HL-60/S4 (cell line): ENCODE data around the gene ADAMTS17.

Experiments
- in situ Hi-C: fragments of 300-500 bp; cut with MboI; formaldehyde crosslinking; loops from 2 replicates; pipeline ENCODE4 v1.14.3; 2022; ENCODE audit warnings: low sequenced_read_pairs

Gene ADAMTS17, protein sequence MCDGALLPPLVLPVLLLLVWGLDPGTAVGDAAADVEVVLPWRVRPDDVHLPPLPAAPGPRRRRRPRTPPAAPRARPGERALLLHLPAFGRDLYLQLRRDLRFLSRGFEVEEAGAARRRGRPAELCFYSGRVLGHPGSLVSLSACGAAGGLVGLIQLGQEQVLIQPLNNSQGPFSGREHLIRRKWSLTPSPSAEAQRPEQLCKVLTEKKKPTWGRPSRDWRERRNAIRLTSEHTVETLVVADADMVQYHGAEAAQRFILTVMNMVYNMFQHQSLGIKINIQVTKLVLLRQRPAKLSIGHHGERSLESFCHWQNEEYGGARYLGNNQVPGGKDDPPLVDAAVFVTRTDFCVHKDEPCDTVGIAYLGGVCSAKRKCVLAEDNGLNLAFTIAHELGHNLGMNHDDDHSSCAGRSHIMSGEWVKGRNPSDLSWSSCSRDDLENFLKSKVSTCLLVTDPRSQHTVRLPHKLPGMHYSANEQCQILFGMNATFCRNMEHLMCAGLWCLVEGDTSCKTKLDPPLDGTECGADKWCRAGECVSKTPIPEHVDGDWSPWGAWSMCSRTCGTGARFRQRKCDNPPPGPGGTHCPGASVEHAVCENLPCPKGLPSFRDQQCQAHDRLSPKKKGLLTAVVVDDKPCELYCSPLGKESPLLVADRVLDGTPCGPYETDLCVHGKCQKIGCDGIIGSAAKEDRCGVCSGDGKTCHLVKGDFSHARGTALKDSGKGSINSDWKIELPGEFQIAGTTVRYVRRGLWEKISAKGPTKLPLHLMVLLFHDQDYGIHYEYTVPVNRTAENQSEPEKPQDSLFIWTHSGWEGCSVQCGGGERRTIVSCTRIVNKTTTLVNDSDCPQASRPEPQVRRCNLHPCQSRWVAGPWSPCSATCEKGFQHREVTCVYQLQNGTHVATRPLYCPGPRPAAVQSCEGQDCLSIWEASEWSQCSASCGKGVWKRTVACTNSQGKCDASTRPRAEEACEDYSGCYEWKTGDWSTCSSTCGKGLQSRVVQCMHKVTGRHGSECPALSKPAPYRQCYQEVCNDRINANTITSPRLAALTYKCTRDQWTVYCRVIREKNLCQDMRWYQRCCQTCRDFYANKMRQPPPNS

DNA sequence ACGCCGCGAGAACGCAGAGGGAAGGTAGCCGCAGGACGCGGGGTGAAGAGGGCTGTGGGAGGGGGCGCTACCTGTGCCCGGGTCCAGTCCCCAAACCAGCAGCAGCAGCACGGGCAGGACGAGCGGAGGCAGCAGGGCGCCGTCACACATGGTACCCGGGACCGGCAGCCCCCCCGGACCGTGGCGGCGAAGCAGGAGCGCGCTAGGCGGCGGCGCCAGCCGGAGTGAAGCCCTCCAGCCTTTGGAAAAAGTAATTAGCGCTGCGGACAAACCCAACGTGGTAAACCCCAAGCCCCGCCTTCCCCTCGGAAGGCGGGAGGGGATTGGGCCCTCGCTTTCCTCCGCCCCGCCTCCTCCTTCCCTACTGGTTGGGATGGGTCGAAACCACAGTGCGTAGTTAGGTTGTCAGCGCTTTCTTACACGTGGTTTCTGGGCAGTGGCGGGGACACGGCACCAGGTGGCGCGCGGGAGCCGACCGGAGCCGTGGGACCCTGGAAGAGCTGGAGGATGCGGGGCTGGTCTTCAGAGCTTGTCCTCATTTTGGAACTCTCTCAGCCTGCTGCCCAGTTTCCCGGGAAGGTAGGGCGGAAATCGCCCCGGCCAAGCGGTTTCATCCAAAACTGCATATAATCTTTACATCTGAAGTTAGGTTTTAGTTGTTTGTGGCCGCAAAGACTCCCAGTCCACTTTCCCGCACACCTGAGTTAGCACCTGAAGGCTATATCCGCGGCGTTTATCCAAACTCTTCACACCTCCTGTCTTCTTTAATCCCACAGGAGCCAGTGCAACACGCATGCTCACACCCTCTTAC, at the start of gene ADAMTS17:
ADAMTS17 (minus strand) TSS at position 226 of the 811 bp plus-strand sequence; CDS start at position 150, 76 bp downstream.
- in situ Hi-C loops = loop anchor here (25.0 kb wide), 2 partner anchors 920 to 1080 kb away; partner anchors contain the start of genes CHSY1 and LRRC28

DNA sequence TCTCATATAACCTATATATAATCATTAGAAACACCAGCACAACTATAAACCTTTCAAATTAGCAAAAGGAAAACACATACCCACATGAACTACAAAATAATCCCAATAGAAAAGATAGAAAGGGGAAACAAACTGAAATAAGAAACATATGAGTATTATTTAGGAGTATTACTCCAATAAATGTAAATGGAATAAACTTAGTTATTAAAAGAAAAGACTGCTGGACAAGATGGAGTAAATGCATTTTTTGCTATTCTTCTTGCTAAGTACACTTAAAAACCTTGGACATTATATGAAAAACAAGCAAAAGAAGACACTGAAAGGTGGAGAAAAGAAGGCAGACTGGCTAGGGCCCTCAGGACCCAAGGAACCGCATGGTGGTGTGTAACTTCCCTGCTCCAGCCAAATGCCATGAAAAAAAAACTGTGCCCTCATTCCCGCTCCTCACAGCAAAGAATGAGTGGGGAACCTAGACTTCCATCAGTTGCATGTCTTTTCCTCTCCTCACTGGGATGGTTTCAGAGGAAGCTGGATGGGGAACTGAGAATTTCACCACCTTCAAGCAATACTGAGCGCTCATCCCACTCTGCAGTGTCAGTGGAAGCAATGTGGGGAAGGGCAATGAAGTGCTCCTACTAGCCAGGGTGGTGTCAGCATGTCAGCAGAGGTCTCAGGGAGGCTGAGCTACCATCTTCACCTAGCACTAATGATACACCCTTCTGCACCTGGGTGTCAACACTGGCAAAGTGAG, 43.7 kb upstream of the ADAMTS17 start:
- in situ Hi-C loops = no loop called here

- in situ Hi-C loops = no loop called here
These were observed 42.3 kb upstream of the ADAMTS17 start for GRCh38 chr15:100384108-100384410.

DNA sequence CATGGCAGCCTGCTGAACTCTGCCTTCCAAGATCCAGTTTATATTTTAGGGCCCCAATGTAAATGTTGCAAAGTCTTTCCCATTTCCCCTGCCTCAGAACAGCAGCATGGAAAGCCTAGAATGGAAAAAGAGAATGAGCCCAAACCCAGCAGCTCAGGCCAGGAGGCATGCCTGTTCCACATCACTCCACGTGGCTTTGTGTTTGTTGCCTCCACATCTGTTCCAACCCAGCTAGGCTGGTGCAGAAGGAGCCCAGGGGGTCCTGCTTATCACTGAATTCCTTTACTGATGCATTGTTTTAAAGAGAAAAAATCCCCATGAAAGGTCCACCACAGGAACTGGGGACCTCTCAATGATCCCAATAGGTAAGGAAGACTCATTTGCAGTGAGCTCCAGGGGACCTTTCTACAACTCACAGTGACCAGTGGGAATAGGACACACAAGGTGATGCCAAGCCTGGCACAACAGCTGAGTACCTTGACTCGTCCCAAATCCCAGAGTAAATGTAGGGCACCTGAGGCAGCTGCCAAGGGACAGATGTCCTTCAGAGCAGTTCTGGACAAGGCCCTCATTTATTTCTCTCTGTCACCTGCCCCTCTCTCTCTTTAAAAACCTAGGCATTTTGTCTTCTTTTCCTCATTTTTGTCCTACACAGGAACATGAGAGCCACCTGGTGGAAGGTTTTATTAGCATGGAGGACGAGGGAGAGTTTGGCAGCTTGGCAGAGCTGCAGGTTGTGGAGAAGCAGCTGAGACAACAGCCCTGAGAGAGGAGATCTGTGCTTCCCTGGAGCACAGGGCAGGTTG, 41.7 kb upstream of the ADAMTS17 start:
- in situ Hi-C loops = no loop called here

DNA sequence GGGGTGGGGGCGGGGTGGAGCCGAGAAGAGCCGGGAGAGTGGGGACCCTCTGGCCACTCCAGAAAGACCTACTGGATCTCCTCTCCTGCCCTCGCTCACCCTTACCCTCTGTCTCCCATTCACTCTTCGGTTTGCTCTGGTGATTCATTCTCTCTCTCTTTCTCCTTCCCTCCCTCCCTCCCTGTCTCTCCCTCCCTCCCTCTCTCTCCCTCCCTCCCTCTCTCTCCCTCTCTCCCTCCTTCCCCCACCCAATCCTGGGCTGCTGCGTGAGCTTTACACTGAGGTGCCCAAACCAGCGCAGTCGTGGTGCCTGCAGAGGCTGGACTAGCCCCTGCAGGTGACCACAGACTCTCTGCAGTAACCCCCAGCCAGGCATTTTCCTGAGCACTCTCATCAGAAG, 32.2 kb upstream of the ADAMTS17 start:
- in situ Hi-C loops = no loop called here

GRCh38 chr15:100373120-100373896, 31.5 kb upstream of the ADAMTS17 start:
- in situ Hi-C loops = no loop called here

DNA sequence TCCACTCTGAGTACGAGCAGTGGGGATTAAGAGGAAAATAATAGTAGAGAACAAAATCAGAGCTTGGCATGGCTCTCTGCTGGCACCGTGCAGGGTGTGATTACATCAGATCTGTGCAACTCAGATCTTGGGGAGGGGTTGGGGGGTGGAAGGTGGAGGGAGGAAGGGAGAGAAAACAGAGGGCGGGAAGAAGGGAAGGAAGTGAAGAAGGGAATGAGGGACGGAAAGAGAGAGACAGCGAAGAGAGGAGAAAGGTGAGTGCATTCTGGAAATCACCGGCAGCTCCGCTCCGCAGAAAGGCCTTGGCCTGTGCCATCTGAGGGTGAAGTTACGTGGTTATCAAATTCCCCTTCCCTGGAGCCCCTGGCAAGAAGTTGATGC, 31.0 kb upstream of the ADAMTS17 start:
- in situ Hi-C loops = no loop called here

- in situ Hi-C loops = no loop called here
These were observed 13.6 kb upstream of the ADAMTS17 start for GRCh38 chr15:100355342-100355741.

GRCh38 chr15:100353449-100353848, 11.7 kb upstream of the ADAMTS17 start:
- in situ Hi-C loops = no loop called here

DNA sequence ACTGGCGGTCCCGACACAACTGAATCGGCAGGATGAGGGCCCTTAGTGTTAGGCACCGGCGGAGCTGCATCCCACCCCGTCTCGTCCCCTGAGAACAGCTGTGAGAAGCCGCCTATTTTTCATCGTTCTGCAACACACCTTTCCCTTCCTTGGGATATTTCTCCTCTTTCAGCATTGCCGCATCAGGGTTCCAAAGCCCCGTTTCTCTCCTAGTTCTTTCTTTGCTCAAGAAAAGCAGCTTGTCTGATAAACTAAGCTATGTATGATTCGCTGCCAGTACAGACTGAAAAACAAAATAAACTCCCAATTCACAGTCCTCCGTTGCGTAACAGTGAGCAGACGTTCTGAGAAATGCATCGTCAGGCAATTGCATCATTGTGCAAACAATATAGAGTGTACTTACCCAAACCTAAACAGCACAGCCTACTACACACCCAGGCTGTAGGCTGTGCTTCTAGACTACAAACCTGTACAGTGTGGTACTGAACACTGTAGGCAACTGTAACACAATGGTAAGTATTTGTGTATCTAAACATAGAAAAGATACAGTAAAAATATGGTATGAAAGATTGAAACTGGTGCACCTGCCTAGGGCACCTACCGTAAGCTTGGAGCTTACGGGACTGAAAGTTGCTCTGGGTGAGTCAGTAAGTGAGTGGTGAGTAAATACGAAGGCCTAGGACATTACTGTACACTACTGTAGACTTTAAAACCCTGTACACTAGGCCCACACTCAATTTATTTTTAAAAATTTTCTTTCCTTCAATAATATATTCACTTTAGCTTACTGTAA, 8.9 kb upstream of the ADAMTS17 start:
- in situ Hi-C loops = no loop called here

- in situ Hi-C loops = loop anchor here (25.0 kb wide), 2 partner anchors 912 to 1088 kb away; partner anchors contain the start of genes CHSY1 and LRRC28
These were observed 8.1 kb upstream of the ADAMTS17 start for GRCh38 chr15:100349696-100350433.

DNA sequence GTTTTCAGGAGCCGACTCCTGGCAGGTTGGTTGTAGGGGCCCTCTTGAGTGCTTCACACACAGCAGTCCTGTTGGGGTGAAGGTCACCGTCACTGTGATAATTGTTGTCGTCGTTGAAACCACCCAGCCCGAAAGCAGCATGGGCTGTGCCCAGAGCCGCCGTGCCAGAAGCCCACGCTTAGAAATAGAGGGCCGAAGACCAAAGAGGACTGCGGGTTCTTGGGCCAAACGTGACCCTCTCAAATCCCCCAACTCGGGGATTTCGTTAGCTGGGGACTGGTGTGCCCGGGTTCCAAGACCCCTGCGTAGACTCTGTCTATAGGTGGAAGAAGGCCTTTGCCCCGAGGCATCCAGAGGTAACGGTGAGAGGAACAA, 7.5 kb upstream of the ADAMTS17 start:
- in situ Hi-C loops = loop anchor here (25.0 kb wide), 2 partner anchors 913 to 1087 kb away; partner anchors contain the start of genes CHSY1 and LRRC28

DNA sequence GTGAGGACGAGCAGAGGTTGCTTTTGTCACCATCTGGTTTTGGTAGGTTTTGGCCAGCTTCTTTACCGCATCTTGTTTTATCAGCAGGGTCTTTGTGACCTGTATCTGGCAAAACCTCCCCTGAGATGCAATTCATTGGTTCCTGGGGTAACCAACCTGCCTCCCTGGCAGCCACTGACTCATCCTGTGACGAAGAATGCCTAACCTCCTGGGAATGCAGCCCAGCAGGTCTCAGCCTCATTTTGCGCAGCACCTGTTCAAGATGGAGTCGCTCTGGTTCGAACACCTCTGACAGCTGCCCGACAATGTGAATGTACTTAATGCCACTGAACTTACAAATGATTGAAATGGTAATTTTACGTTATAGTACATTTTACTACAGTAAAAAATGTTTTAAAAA, 6.8 kb upstream of the ADAMTS17 start:
- in situ Hi-C loops = loop anchor here (25.0 kb wide), 2 partner anchors 914 to 1086 kb away; partner anchors contain the start of genes CHSY1 and LRRC28

- in situ Hi-C loops = loop anchor here (25.0 kb wide), 2 partner anchors 915 to 1085 kb away; partner anchors contain the start of genes CHSY1 and LRRC28
These were observed 5.2 kb upstream of the ADAMTS17 start for GRCh38 chr15:100346866-100347512.

GRCh38 chr15:100345438-100345837, 3.7 kb upstream of the ADAMTS17 start:
- in situ Hi-C loops = loop anchor here (25.0 kb wide), 2 partner anchors 917 to 1083 kb away; partner anchors contain the start of genes CHSY1 and LRRC28

GRCh38 chr15:100343251-100343650, 1.5 kb upstream of the ADAMTS17 start:
- in situ Hi-C loops = loop anchor here (25.0 kb wide), 2 partner anchors 919 to 1081 kb away; partner anchors contain the start of genes CHSY1 and LRRC28
